Body of pancreas (tissue), 4 donors: ENCODE measurements around the gene PRKAG2.

Experiments used
- POLR2A ChIP-seq, 3 donors: fragments of 450-650 bp; IDR thresholded peaks; one replicate each; pipeline ENCODE4 v1.6.1; 2016; ENCODE audit warnings: antibody characterized with exemption in 3 of 3, mild to moderate bottlenecking in 2 of 3
- TF ChIP-seq, protein P1 (sequence below), 7 experiments: fragments of 450-650 bp in 4 of 7; fragments of 200-600 bp in 3 of 7; sonication (generic) in 3 of 7; IDR thresholded peaks; one replicate each; pipeline ENCODE4 v1.5.1; 2016 to 2019; ENCODE audit warnings: antibody characterized with exemption in 7 of 7

DNA sequence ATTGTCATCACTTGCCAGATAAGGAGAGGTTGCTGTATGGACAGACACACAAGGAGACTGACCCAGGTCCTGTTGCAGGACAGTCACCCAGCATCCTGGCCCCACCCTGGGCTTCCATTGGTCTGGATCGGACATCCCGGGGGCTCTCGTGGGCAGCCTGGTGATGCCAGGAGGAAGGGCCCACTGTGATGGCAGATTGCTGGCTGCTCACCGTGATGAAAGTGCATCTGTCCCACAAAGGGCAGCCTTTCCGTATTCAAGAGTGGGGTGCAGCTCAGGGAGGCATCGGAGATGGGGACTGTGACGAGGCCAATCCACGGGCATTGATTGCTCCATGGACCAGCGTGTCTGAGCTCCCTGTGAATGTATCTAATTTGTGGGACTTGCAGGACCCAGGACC is 41.3 kb downstream of the PRKAG2 start:
- TF ChIP-seq, protein P1, sequence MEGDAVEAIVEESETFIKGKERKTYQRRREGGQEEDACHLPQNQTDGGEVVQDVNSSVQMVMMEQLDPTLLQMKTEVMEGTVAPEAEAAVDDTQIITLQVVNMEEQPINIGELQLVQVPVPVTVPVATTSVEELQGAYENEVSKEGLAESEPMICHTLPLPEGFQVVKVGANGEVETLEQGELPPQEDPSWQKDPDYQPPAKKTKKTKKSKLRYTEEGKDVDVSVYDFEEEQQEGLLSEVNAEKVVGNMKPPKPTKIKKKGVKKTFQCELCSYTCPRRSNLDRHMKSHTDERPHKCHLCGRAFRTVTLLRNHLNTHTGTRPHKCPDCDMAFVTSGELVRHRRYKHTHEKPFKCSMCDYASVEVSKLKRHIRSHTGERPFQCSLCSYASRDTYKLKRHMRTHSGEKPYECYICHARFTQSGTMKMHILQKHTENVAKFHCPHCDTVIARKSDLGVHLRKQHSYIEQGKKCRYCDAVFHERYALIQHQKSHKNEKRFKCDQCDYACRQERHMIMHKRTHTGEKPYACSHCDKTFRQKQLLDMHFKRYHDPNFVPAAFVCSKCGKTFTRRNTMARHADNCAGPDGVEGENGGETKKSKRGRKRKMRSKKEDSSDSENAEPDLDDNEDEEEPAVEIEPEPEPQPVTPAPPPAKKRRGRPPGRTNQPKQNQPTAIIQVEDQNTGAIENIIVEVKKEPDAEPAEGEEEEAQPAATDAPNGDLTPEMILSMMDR (IDR thresholded peaks at IDR 0.05), result no peak
- no peak for TF ChIP-seq POLR2A (IDR thresholded peaks at IDR 0.05)
